GM19438 (cell line): ENCODE data around the gene ZNF653.
A peak's percentile ranks its signal among the peaks of the same experiment; 100 is the strongest.

ENCODE experiments used
- ATAC-seq: cut with Tn5 transposase; IDR thresholded peaks from one replicate; pipeline ENCODE4 v1.9.1; 2021; ENCODE audit warnings: low read depth; ENCODE audit not compliant: unreplicated experiment

Gene ZNF653, protein sequence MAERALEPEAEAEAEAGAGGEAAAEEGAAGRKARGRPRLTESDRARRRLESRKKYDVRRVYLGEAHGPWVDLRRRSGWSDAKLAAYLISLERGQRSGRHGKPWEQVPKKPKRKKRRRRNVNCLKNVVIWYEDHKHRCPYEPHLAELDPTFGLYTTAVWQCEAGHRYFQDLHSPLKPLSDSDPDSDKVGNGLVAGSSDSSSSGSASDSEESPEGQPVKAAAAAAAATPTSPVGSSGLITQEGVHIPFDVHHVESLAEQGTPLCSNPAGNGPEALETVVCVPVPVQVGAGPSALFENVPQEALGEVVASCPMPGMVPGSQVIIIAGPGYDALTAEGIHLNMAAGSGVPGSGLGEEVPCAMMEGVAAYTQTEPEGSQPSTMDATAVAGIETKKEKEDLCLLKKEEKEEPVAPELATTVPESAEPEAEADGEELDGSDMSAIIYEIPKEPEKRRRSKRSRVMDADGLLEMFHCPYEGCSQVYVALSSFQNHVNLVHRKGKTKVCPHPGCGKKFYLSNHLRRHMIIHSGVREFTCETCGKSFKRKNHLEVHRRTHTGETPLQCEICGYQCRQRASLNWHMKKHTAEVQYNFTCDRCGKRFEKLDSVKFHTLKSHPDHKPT

GRCh38 chr19:11505504-11506100 lies at the start of gene ZNF653:
Gene ZNF653 (minus strand): TSS chr19:11505839. CDS start chr19:11505786, 53 bp downstream.
- peak; percentile 55 for ATAC-seq

GRCh38 chr19:11555246-11555645 lies 49.6 kb upstream of the ZNF653 start:
- ATAC-seq = no peak

DNA sequence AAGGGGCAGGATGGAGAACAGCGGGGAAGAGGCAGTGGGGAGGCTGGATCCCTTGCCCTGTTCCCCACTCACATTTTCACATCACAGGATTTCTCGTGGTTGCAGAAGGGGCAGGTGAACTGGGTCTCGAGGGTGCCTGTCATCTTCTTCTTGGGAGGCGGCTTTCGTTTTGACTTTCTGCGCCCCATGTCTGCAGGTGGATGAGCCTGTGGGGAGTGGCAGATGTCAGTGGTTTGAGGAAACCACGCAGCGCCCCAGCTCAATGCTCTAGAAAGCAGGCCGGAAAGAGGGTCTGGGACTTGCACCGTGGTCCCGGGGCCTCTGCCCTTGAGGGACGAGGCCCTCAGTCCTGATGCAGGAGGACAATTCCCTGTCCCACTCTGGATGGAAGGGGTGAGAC lies 48.5 kb upstream of the ZNF653 start:
- no peak for ATAC-seq

- no peak for ATAC-seq
Measured at GRCh38 chr19:11552666-11553372, 47.2 kb upstream of the ZNF653 start.

GRCh38 chr19:11551603-11552235 lies 46.1 kb upstream of the ZNF653 start:
- no peak for ATAC-seq

- no peak for ATAC-seq
Measured at GRCh38 chr19:11550265-11550664, 44.6 kb upstream of the ZNF653 start.

- ATAC-seq = no peak
Measured at GRCh38 chr19:11549386-11549953, 43.8 kb upstream of the ZNF653 start.

GRCh38 chr19:11547929-11548700 lies 42.5 kb upstream of the ZNF653 start:
- no peak for ATAC-seq

DNA sequence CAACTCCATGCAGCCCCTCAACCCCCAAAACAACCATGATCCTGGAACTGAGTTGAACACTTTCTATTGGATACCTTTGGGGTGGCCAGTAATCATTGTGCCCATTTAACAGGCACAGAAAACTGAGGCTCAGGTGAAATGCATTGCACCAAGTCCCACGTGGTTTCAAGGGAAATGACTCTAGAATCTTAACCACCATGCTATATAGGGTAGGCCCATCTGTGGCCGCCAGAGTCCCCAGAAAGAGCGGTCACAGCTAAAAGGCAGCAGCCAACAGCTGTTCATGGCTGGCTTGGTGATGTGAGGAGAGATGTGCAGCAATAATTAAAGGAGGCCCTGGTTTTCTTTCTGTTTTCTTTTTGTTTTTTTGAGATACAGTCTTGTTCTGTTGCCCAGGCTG lies 35.6 kb upstream of the ZNF653 start:
- no peak for ATAC-seq

- no peak for ATAC-seq
Measured at GRCh38 chr19:11540645-11541044, 35.0 kb upstream of the ZNF653 start.

DNA sequence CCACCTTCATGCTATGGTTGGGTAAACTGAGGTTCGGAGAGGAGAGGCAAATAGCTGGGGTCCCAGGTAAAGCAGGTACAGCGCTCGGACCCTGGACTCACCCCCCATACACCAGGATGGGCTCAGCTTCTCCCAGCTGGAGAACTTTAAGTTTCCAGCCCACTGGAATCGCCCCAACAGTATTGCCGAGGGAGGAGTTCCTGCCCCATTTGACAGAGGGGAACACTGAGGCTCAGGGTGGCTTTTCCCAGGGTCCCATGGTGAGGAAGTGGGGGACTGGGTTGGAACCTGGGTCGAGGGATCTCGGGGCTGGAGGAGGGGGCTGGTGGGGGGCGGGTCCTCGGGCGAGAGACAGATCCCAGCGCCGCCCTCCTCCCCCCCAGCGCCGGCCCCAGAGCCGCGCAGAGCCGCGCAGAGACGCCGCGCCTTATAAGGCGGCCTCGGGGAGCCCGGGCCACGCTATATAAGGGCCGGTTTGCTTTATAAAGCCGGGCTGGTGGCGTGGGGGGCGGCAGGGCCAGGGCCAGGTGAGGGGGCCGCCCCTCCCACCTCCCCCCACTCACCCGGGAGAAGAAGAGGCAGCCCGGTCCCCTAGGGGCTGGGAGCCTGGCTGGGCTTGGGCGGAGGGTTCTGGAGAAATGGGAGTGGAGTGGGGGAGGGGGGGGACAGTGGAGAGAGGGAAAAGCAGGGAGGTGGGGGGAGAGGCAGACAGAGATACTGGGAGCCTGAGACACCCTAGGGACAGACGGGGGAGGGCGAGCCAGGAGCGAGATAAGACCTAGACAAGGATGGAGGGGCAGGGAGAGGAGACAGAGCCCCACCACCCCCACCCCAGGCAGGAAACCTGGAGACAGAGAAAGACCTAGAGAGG lies 34.1 kb upstream of the ZNF653 start:
- no peak for ATAC-seq

DNA sequence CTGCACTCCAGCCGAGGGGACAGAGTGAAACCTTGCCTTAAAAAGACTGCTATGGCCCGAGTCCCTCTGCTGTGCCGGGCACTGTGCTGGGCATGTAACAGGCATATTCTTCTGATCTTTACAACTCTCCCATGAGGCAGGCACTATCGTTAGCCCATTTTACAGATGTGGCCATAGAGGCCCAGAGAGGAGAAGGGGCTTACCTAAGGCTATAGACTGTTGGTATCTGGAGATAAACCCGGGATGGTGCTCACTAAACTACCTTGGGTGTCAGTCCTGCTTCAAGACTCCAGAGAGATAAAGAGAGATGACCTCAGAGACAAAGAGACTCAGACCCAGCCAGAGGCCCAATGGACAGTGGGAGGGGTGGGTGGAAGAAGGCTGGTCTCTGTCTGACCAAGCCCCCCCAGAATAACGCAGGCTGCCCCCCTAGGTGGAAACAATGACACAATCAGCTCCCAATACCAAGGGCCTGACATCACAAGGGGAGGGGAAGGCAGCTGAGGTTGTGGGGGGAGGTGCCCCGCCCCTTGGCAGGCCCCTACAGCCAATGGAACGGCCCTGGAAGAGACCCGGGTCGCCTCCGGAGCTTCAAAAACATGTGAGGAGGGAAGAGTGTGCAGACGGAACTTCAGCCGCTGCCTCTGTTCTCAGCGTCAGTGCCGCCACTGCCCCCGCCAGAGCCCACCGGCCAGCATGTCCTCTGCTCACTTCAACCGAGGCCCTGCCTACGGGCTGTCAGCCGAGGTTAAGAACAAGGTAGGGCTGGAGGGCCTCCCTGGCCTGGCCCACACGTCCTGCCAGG lies 32.8 kb upstream of the ZNF653 start, which contains the start of gene CNN1:
CNN1 (plus strand) TSS at position 620 of the 805 bp plus-strand sequence; CDS start at position 697, 77 bp downstream.
- no peak for ATAC-seq

DNA sequence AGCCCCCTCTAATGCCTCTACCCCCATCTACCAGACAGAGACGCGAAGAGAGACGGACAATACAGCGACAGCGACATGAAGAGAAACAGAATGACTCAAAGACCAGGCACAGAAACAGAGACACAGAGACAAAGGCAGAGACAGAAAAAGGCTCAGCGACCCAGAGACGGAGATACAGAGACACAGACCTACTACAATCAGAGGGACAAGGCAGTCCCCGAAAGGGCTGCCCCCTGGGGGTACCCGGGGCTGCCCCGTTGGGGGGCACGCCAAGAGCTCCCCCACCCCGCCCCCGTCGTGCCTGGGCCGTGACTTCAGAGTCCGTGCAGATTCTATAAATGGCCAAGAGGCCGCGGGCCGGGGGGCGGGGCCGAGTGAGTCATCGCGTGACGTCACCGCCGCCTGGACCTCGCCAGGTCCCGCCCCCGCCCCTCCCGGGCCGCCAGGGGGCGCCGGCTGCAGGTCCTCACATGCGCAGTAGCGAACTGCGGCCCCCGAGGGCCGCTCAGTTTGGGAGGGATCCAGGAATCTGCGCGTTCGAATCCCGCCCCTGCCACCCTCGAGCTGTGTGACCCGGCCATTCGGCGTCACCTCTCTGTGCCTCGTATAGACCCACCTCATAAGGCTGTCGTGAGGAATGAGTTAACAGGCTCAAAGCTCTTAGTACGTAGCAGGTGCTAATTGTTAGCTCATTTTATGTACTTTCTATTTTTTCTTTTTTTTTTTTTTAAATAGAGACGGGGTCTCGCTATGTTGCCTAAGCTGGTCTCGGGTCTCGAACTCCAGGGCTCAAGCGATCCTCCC lies 30.4 kb upstream of the ZNF653 start:
- peak; percentile 74 for ATAC-seq

DNA sequence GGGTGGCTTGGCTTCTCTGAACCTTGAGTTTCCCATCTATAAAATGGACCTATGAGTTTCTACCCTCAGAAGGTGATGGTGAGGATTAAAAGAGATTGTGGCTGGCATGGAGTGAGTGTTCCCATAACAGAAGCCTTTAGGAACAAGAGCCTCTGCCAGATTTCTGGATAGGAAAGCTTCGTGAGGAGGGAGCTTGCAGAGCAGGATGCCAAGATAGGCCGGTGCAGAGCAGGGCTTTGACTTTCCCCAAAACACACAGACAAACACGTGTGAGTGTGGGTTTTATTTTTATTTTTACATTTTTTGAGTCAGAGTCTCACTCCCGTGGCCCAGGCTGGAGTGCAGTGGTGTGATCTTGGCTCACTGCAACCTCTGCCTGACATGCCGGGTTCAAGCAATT lies 29.3 kb upstream of the ZNF653 start:
- no peak for ATAC-seq

- ATAC-seq = no peak
Measured at GRCh38 chr19:11534538-11534937, 28.9 kb upstream of the ZNF653 start.

GRCh38 chr19:11530432-11530831 lies 24.8 kb upstream of the ZNF653 start:
- ATAC-seq = no peak
